Measurements from ENCODE around the gene LRRC56.

GRCh38 chr11:603154-603553 is 65.8 kb downstream of the LRRC56 start:
- no peak for TF ChIP-seq POLR2A (IDR thresholded peaks at IDR 0.05)
- no peak for TF ChIP-seq CTCF (IDR thresholded peaks at IDR 0.05)

All from heart left ventricle (tissue), 13 donors.